ENCODE results near the gene DMWD.

Gene DMWD

GRCh38 chr19:45821103-45821521 is 28.5 kb upstream of the DMWD start:
- no peak for TF ChIP-seq CTCF (IDR thresholded peaks at IDR 0.05)

GRCh38 chr19:45820413-45821102 is 27.9 kb upstream of the DMWD start:
- TF ChIP-seq CTCF (IDR thresholded peaks at IDR 0.05) = no peak

DNA sequence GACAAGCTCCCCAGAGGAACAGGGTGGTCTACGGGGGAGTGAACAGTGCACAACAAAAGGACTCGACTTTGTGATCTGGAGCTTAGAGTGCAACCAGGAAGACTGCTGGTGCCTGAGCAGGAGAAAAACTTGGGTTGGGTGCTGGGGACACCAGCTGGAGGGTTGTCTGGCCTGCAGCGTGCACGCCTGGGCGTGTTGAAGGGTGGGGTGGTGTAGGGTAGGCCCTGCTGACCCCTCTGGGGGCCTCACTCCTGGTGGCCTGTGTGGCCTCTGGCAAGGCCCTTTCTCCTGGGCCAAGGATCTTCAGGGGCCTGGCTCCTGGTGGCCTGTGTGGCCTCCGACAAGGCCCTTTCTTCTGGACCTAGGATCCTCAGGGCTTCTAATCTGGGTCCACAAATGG is 27.1 kb upstream of the DMWD start:
- TF ChIP-seq CTCF (IDR thresholded peaks at IDR 0.05) = no peak

DNA sequence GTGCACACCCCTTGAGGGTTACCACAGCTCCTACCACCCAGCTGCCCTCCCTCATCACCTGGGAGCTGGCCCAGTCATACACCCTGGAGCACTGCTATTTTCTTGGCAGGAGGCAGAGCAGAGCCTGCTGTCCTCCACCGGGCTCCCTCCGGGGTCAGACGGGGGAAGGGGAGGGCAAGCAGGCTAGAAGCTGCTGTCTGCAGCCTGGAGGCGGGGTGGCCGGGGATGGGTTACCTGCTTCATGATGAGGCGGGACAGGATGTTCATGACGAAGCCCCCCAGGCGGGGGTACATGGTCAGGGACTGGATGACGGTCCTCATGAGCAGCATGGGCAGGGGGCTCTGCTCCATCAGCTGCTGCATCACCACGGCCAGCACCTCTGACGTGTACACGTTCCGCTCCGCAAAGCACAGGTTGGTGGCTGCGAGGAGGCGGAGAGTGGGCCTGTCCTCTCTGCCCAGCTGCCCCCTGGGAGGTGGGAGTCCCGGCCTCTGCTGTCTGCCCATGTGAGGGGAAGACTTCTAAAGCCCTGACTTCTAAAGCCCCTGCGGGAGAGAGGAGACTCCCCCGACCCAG is 25.2 kb upstream of the DMWD start:
- no peak for TF ChIP-seq CTCF (IDR thresholded peaks at IDR 0.05)

DNA sequence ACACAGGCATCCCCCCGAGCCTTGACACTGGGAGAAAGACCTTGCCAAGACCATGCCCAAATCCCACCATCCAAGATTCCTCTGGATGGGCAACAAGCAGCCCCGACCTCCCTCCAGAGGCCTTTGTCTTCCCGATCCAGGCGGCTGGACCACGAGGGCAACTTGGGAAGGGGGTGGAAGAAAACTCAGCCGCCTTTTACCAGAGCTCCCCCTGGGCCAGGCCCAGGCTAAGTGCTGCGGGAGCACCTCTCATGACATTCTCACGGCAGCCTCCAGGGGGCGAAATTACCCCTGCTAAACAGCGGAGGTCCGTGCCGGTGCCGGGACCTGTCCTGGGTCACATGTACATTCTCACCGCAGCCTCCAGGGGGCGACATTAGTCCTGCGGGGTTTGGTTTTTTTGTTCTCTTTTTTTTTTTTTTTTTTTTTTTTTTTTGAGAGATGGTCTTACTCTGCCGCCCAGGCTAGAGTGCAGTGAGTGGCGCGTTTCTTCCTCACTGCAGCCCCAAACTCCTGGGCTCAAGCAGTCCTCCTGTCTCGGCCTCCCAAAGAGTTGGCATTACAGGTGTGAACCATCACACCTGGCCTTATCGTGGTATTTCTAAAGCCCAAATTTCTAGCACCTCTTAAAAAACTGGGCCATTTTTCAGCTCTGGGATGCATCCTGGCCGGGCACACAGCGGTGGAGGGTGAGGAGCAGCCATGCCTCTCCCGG is 24.5 kb upstream of the DMWD start:
- TF ChIP-seq CTCF (IDR thresholded peaks at IDR 0.05) = peak; percentile 75

- no peak for TF ChIP-seq CTCF (IDR thresholded peaks at IDR 0.05)
Measured at GRCh38 chr19:45816236-45817009, 23.8 kb upstream of the DMWD start.

- no peak for TF ChIP-seq CTCF (IDR thresholded peaks at IDR 0.05)
Measured at GRCh38 chr19:45815481-45816216, 23.0 kb upstream of the DMWD start.
